Trophoblast cell (in vitro differentiated cells and primary cell): Measurements from ENCODE around the gene METRN.
A peak's percentile ranks its signal among the peaks of the same experiment; 100 is the strongest.

Experiments
- DNase-seq, 2 donors: peaks; one replicate each; pipeline ENCODE4 v3.0.0-alpha.2; 2016
- H2AFZ ChIP-seq: 2 replicates; pipeline ENCODE4 v1.6.1; 2013; ENCODE audit warnings: low read length, moderate library complexity, mild to moderate bottlenecking; ENCODE audit not compliant: insufficient read depth, poor library complexity
- H2AK5ac ChIP-seq: 2 replicates; pipeline ENCODE4 v1.6.1; 2013; ENCODE audit warnings: mild to moderate bottlenecking, low read length
- H2BK120ac ChIP-seq: 2 replicates; pipeline ENCODE4 v1.6.1; 2013; ENCODE audit warnings: low read length, mild to moderate bottlenecking, moderate library complexity; ENCODE audit not compliant: insufficient read depth, poor library complexity
- H2BK12ac ChIP-seq: 2 replicates; pipeline ENCODE4 v1.6.1; 2013; ENCODE audit warnings: mild to moderate bottlenecking, low read length, moderate library complexity
- H2BK5ac ChIP-seq: 2 replicates; pipeline ENCODE4 v1.6.1; 2013; ENCODE audit warnings: low read length, low read depth, moderate library complexity, mild to moderate bottlenecking; ENCODE audit not compliant: poor library complexity
- H3K14ac ChIP-seq: 2 replicates; pipeline ENCODE4 v1.6.1; 2013; ENCODE audit warnings: mild to moderate bottlenecking, low read length
- H3K18ac ChIP-seq: 2 replicates; pipeline ENCODE4 v1.6.1; 2013; ENCODE audit warnings: mild to moderate bottlenecking, low read length
- H3K23ac ChIP-seq: 2 replicates; pipeline ENCODE4 v1.6.1; 2013; ENCODE audit warnings: low read length
- H3K27ac ChIP-seq: 2 replicates; pipeline ENCODE4 v1.5.1; 2013; ENCODE audit warnings: low read depth, mild to moderate bottlenecking, inconsistent platforms, low read length, moderate library complexity
- H3K27me3 ChIP-seq: 2 replicates; pipeline ENCODE4 v1.6.1; 2013; ENCODE audit warnings: inconsistent platforms, mild to moderate bottlenecking, low read length, moderate library complexity; ENCODE audit not compliant: insufficient read depth
- H3K36me3 ChIP-seq, 2 experiments: 1 replicate in 1 of 2; 2 replicates in 1 of 2; pipeline ENCODE4 v1.6.1; 2013; ENCODE audit warnings: low read length in 2 of 2, mild to moderate bottlenecking in 2 of 2, moderate library complexity in 1 of 2; ENCODE audit not compliant: insufficient read depth in 2 of 2, control insufficient read depth in 1 of 2
- H3K4ac ChIP-seq: 2 replicates; pipeline ENCODE4 v1.6.1; 2013; ENCODE audit warnings: low read depth, mild to moderate bottlenecking, low read length, moderate library complexity
- H3K4me1 ChIP-seq, 2 experiments: 1 replicate in 1 of 2; 2 replicates in 1 of 2; pipeline ENCODE4 v1.6.1; 2013; ENCODE audit warnings: low read length in 2 of 2, mild to moderate bottlenecking in 2 of 2, moderate library complexity in 1 of 2; ENCODE audit not compliant: insufficient read depth in 2 of 2, control insufficient read depth in 1 of 2
- H3K4me2 ChIP-seq: 2 replicates; pipeline ENCODE4 v1.6.1; 2013; ENCODE audit warnings: inconsistent platforms, mild to moderate bottlenecking, low read length, moderate library complexity
- H3K4me3 ChIP-seq: 2 replicates; pipeline ENCODE4 v1.5.1; 2013; ENCODE audit warnings: mild to moderate bottlenecking, low read depth, low read length, inconsistent platforms
- H3K79me1 ChIP-seq: one replicate; pipeline ENCODE4 v1.6.1; 2013; ENCODE audit warnings: low read length
- H3K79me2 ChIP-seq: 2 replicates; pipeline ENCODE4 v1.6.1; 2013; ENCODE audit warnings: low read length, mild to moderate bottlenecking; ENCODE audit not compliant: control insufficient read depth, insufficient read depth, poor library complexity
- H3K9ac ChIP-seq: 2 replicates; pipeline ENCODE4 v1.6.1; 2013; ENCODE audit warnings: mild to moderate bottlenecking, low read length
- H3K9me3 ChIP-seq: 2 replicates; pipeline ENCODE4 v1.6.1; 2013; ENCODE audit warnings: low read depth, mild to moderate bottlenecking, control low read depth, inconsistent platforms, low read length; ENCODE audit not compliant: insufficient read depth
- H4K12ac ChIP-seq: 2 replicates; pipeline ENCODE4 v1.6.1; 2013; ENCODE audit warnings: low read depth, mild to moderate bottlenecking, low read length, moderate library complexity
- H4K8ac ChIP-seq: 2 replicates; pipeline ENCODE4 v1.6.1; 2013; ENCODE audit warnings: low read depth, mild to moderate bottlenecking, low read length, moderate library complexity
- H4K91ac ChIP-seq: one replicate; pipeline ENCODE4 v1.6.1; 2013; ENCODE audit warnings: low read depth, mild to moderate bottlenecking, low read length, moderate library complexity
- WGBS: extraction: QIAGEN DNeasy Blood & Tissue Kit; methylation state at CpG from one replicate; pipeline ENCODE4 v1.1.7; 2013; ENCODE audit warnings: missing lambda C conversion rate; ENCODE audit not compliant: insufficient read length, insufficient coverage; ENCODE audit errors: extremely low coverage; 5-methylcytosine and 5-hydroxymethylcytosine counted together

METRN gene

GRCh38 chr16:682493-683395 is 32.2 kb upstream of the METRN start:
- H3K27ac ChIP-seq: no peak overlapping the region
- no peak overlapping the region for H2BK12ac ChIP-seq
- no peaks in the 10 kb centered on the region for H3K27me3 ChIP-seq
- H2AFZ ChIP-seq: no peak overlapping the region
- no peak overlapping the region for H2BK120ac ChIP-seq
- no peak overlapping the region for H4K8ac ChIP-seq
- peak overlapping the region; percentile 90 for H3K4me2 ChIP-seq
- H4K91ac ChIP-seq: no peak overlapping the region
- no CpG with 5 or more reads among the region's 36 CpGs for WGBS
- peaks cover 14% of the 10 kb centered on the region for H3K79me1 ChIP-seq
- peaks cover 52 to 57% of the 10 kb centered on the region in 2 experiments for H3K36me3 ChIP-seq
- peaks cover 6% of the 10 kb centered on the region for H3K9me3 ChIP-seq
- no peak overlapping the region for H3K14ac ChIP-seq
- no peak overlapping the region for H3K18ac ChIP-seq
- no peak overlapping the region for H4K12ac ChIP-seq
- H3K4ac ChIP-seq: peak overlapping the region; percentile 5
- DNase-seq: no peak
- H3K4me1 ChIP-seq: peaks cover 27 to 32% of the 10 kb centered on the region in 2 experiments
- no peak overlapping the region for H2BK5ac ChIP-seq
- peaks cover 21% of the 10 kb centered on the region for H3K79me2 ChIP-seq
- H3K9ac ChIP-seq: peak overlapping the region; percentile 30
- no peak overlapping the region for H3K4me3 ChIP-seq
- no peak overlapping the region for H3K23ac ChIP-seq
- H2AK5ac ChIP-seq: no peak overlapping the region

GRCh38 chr16:683396-684070 is 31.4 kb upstream of the METRN start:
- Histone ChIP-seq H3K4ac (peak overlapping the region; percentile 18), H3K9ac (peak overlapping the region; percentile 81), H3K79me1 (peaks cover 14% of the 10 kb centered on the region), H3K9me3 (peaks cover 6% of the 10 kb centered on the region), H2BK120ac (peak overlapping the region; percentile 55), H3K4me2 (peak overlapping the region; percentile 90), H3K4me3 (peak overlapping the region; percentile 98), H2BK5ac (peak overlapping the region; percentile 47), H3K36me3 (peaks cover 54 to 57% of the 10 kb centered on the region in 2 experiments), H2AK5ac (peak overlapping the region; percentile 97), H3K79me2 (peaks cover 21% of the 10 kb centered on the region), H4K12ac (peak overlapping the region; percentile 81), H3K23ac (no peak overlapping the region), H2BK12ac (no peak overlapping the region), H3K4me1 (peaks cover 27 to 32% of the 10 kb centered on the region in 2 experiments), H3K27ac (peak overlapping the region; percentile 59), H3K14ac (peak overlapping the region; percentile 97), H2AFZ (peak overlapping the region; percentile 67), H4K8ac (peak overlapping the region; percentile 81), H4K91ac (peak overlapping the region; percentile 92), H3K27me3 (no peaks in the 10 kb centered on the region), H3K18ac (peak overlapping the region; percentile 60)
- no CpG with 5 or more reads among the region's 57 CpGs for WGBS
- DNase-seq: peak in 1 of 2 donors; percentile 30

GRCh38 chr16:684071-684794 is 30.7 kb upstream of the METRN start, which contains the start of gene JMJD8:
TSS of gene JMJD8 (minus strand) at chr16:684334. CDS start at chr16:684319, 15 bp downstream.
- peak within 1 kb of the TSS; percentile 81 for H3K9ac ChIP-seq
- H3K18ac ChIP-seq: peak within 1 kb of the TSS; percentile 60
- H3K4me1 ChIP-seq: peaks cover 24 to 32% of the 10 kb centered on the region in 2 experiments
- peak within 1 kb of the TSS; percentile 70 for H2AFZ ChIP-seq
- peak within 1 kb of the TSS; percentile 47 for H2BK5ac ChIP-seq
- peak within 1 kb of the TSS; percentile 90 for H3K4me2 ChIP-seq
- peak; percentile 94 to 95 for DNase-seq
- peak within 1 kb of the TSS; percentile 81 for H4K12ac ChIP-seq
- peaks cover 54 to 57% of the 10 kb centered on the region in 2 experiments for H3K36me3 ChIP-seq
- H2BK120ac ChIP-seq: peak within 1 kb of the TSS; percentile 55
- no peak within 1 kb of the TSS for H3K23ac ChIP-seq
- peak within 1 kb of the TSS; percentile 97 for H2AK5ac ChIP-seq
- peaks cover 6% of the 10 kb centered on the region for H3K9me3 ChIP-seq
- H3K27ac ChIP-seq: peak within 1 kb of the TSS; percentile 59
- WGBS: no CpG with 5 or more reads among the region's 91 CpGs
- H2BK12ac ChIP-seq: no peak within 1 kb of the TSS
- no peaks in the 10 kb centered on the region for H3K27me3 ChIP-seq
- H3K4ac ChIP-seq: peak within 1 kb of the TSS; percentile 18
- peaks cover 21% of the 10 kb centered on the region for H3K79me2 ChIP-seq
- H3K4me3 ChIP-seq: peak within 1 kb of the TSS; percentile 98
- H4K8ac ChIP-seq: peak within 1 kb of the TSS; percentile 92
- peaks cover 14% of the 10 kb centered on the region for H3K79me1 ChIP-seq
- H3K14ac ChIP-seq: peak within 1 kb of the TSS; percentile 97
- peak within 1 kb of the TSS; percentile 92 for H4K91ac ChIP-seq
